NCI-H1694 treated with DMSO at 0.1 percent for 48 hours (cell line): ENCODE data around the gene RSPRY1.
A peak's percentile ranks its signal among the peaks of the same experiment; 100 is the strongest.

Experiments used
- DNase-seq: peaks from one replicate; lab custom pipeline; 2025; lab: John Stamatoyannopoulos, UW

RSPRY1 gene

GRCh38 chr16:57224651-57225335 lies 38.7 kb downstream of the RSPRY1 start:
- no peak for DNase-seq

- DNase-seq, result no peak
These were observed 39.8 kb downstream of the RSPRY1 start for GRCh38 chr16:57225978-57226377.

- DNase-seq, result no peak
These were observed 40.8 kb downstream of the RSPRY1 start for GRCh38 chr16:57226701-57227621.

GRCh38 chr16:57229079-57229478 lies 43.0 kb downstream of the RSPRY1 start:
- no peak for DNase-seq

- no peak for DNase-seq
These were observed 45.8 kb downstream of the RSPRY1 start for GRCh38 chr16:57231821-57232350.

GRCh38 chr16:57233944-57234706 lies 48.0 kb downstream of the RSPRY1 start:
- DNase-seq, result no peak

GRCh38 chr16:57234707-57235092 lies 48.6 kb downstream of the RSPRY1 start:
- no peak for DNase-seq

GRCh38 chr16:57235128-57236021 lies 49.2 kb downstream of the RSPRY1 start:
- no peak for DNase-seq

- DNase-seq, result no peak
These were observed 49.9 kb downstream of the RSPRY1 start for GRCh38 chr16:57236022-57236350.

- no peak for DNase-seq
These were observed 52.6 kb downstream of the RSPRY1 start for GRCh38 chr16:57238682-57239081.

GRCh38 chr16:57239107-57239506 lies 53.0 kb downstream of the RSPRY1 start:
- no peak for DNase-seq

GRCh38 chr16:57240851-57241250 lies 54.7 kb downstream of the RSPRY1 start:
- DNase-seq, result no peak

GRCh38 chr16:57242650-57243049 lies 56.5 kb downstream of the RSPRY1 start:
- DNase-seq, result no peak

GRCh38 chr16:57244463-57244766 lies 58.3 kb downstream of the RSPRY1 start:
- DNase-seq, result no peak

- peak; percentile 73 for DNase-seq
These were observed 58.8 kb downstream of the RSPRY1 start, which contains the start of gene ARL2BP for GRCh38 chr16:57244767-57245471. TSS of gene ARL2BP (plus strand) at chr16:57245259. CDS start at chr16:57245368, 109 bp downstream.

GRCh38 chr16:57245472-57246113 lies 59.5 kb downstream of the RSPRY1 start:
- DNase-seq, result no peak

- DNase-seq, result no peak
These were observed 65.2 kb downstream of the RSPRY1 start for GRCh38 chr16:57251352-57251751.

GRCh38 chr16:57252148-57252721 lies 66.1 kb downstream of the RSPRY1 start:
- no peak for DNase-seq

- no peak for DNase-seq
These were observed 67.3 kb downstream of the RSPRY1 start for GRCh38 chr16:57253466-57253865.
